Heart right ventricle (tissue), 16 donors: ENCODE results near the gene IER5L. TPM values are rescaled to one million over a fixed set of nuclear protein-coding genes. Genes with fewer than 3 reads are reported as not detected.
A peak's percentile ranks its signal among the peaks of the same experiment; 100 is the strongest.
"Not testable (repeated sequence)": the region's sequence is repeated elsewhere in the genome, so short reads cannot be mapped to it uniquely, and the experiment has no call there.

ENCODE experiments used
- ATAC-seq, 8 donors: fragments of 200-7000 bp; cut with Tn5 transposase; one replicate each; pipeline ENCODE4 v1.9.1; 2020; ENCODE audit warnings: mild to moderate bottlenecking in 8 of 8, moderate library complexity in 8 of 8, moderate number of reproducible peaks in 1 of 8
- DNase-seq, 2 donors: peaks; one replicate each; pipeline ENCODE4 v3.0.0-alpha.2; 2020
- H3K27ac ChIP-seq, 10 donors: fragments of 200-600 bp; sonication (generic) in 2 of 10; one replicate each; pipeline versions ENCODE4 v1.5.0 to v1.8.0; 2020 to 2022; ENCODE audit warnings: mild to moderate bottlenecking in 3 of 10
- H3K27me3 ChIP-seq, 7 donors: fragments of 200-600 bp; one replicate each; pipeline ENCODE4 v1.8.0; 2021 to 2022; ENCODE audit warnings: mild to moderate bottlenecking in 2 of 7
- H3K36me3 ChIP-seq, 9 donors: fragments of 200-600 bp; sonication (generic) in 1 of 9; one replicate each; pipeline versions ENCODE4 v1.5.0 to v1.8.0; 2020 to 2022; ENCODE audit warnings: mild to moderate bottlenecking in 2 of 9
- H3K4me1 ChIP-seq, 9 donors: fragments of 200-600 bp; sonication (generic) in 1 of 9; one replicate each; pipeline versions ENCODE4 v1.5.0 to v1.8.0; 2020 to 2022; ENCODE audit warnings: mild to moderate bottlenecking in 4 of 9
- H3K4me3 ChIP-seq, 10 donors: fragments of 200-600 bp; sonication (generic) in 2 of 10; one replicate each; pipeline versions ENCODE4 v1.5.0 to v1.8.0; 2020 to 2022; ENCODE audit warnings: mild to moderate bottlenecking in 7 of 10, moderate library complexity in 2 of 10
- H3K9me3 ChIP-seq, 11 donors: fragments of 200-600 bp in 10 of 11; sonication (generic) in 2 of 11; one replicate each; pipeline versions ENCODE4 v1.5.0 to v1.8.0; 2013 to 2022; ENCODE audit warnings: mild to moderate bottlenecking in 2 of 11, control low read depth in 1 of 11, moderate library complexity in 1 of 11
- CTCF ChIP-seq, 9 donors: fragments of 200-600 bp; sonication (generic) in 2 of 9; IDR thresholded peaks; one replicate each; pipeline versions ENCODE4 v1.5.0 to v1.8.0; 2021 to 2022; ENCODE audit warnings: antibody characterized with exemption in 9 of 9, mild to moderate bottlenecking in 5 of 9, moderate library complexity in 1 of 9
- WGBS, 2 donors: extraction: QIAGEN DNeasy Blood & Tissue Kit; methylation state at CpG; one replicate each; pipeline ENCODE4 v1.1.7; 2013; ENCODE audit warnings: inconsistent platforms in 1 of 2; 5-methylcytosine and 5-hydroxymethylcytosine counted together
- intact Hi-C, 10 donors: fragments of 100-400 bp; cut with DNase I; formaldehyde crosslinking; loops; one replicate each; pipeline versions ENCODE4 v1.11.1 to v1.14.2; 2022
- polyA plus RNA-seq, 2 donors: library from polyadenylated mRNA; stranded (reverse); fragments of 200-250 nt; gene quantifications; one replicate each; pipeline ENCODE4 v1.2.3, GENCODE V29; 2013
- total RNA-seq, 10 donors: library from RNA; stranded (reverse); fragmentation: NEBNext Ultra II Directional in 3 of 10; extraction: Animal tissue kit (Norgen Biotek cat#: 25700) in 3 of 10; gene quantifications; one replicate each; pipeline versions ENCODE4 v1.2.1 to v1.2.4, GENCODE V29; 2021 to 2023
- donor health status: Arrhythmogenic right ventricular cardiomyopathy.
- donor health status: ischemic (EF 13 %, LVEDD 7.1; RV severe dilation, severe dysfunction).
- donor health status: healthy with polysubstance abuse.
- donor health status: DM: no; HTN: yes; CAD: no.
- donor health status: DM: no; HTN: no; CAD: no.
- donor health status: ischemic (EF 25% LVEDD 6.9; RV normal size, moderate dysfunction).
- donor health status: ischemic (EF 25% LVEDD 5.7; RV mildly dilated, moderate dysfunction).
- donor health status: healthy.
- donor health status: DM: yes; HTN: yes; CAD: no.
- donor health status: Ischemic cardiomyopathy.
- donor health status: ischemic (EF 35%, LVEDD 5.7; RV mildly dilated, moderate dysfunction).
- donor health status: nonischemic (EF 11% LVEDD 7.7; RV severe dilation, severe dysfunction).
- donor health status: DM: yes; HTN: yes; CAD: no.
- donor health status: PGD.
- donor health status: ischemic (EF 29% LVEDD 5.4; RV normal size, mild dysfunction).
- donor health status: nonischemic (EF 23%, LVEDD 6.1; RV moderate dilation, normal function).

Gene IER5L
- total and polyA plus RNA-seq, 12 donors = 1.2 to 26.3 (median 5.6) TPM

GRCh38 chr9:129131300-129132145 is 46.5 kb downstream of the IER5L start:
- DNase-seq (peak; percentile 81 to 82), ATAC-seq (peak; percentile 80 to 90 (median 86))
- TF ChIP-seq CTCF (IDR thresholded peaks at IDR 0.05) = peak; percentile 95 to 99 (median 98)
- Histone ChIP-seq H3K27ac (peak overlapping the region in 2 of 10 donors; percentile 2 to 28), H3K36me3 (peaks cover 0 to 93% (median 14%) of the 10 kb centered on the region in 9 donors), H3K4me3 (no peak overlapping the region), H3K4me1 (peaks cover 0 to 20% (median 6%) of the 10 kb centered on the region in 9 donors), H3K27me3 (no peaks in the 10 kb centered on the region), H3K9me3 (no peaks in the 10 kb centered on the region)
- intact Hi-C loops = loop anchor here in 9 of 10 donors (2.0 to 10.0 kb wide), 11 partner anchors 123 to 671 kb away; partner anchors contain the start of gene TOR1B (in 1 of the 9)
- whole genome bisulfite sequencing, 2 donors = 49 to 53% methylated on average over 13 of the region's 13 CpGs

GRCh38 chr9:129130791-129131190 is 47.3 kb downstream of the IER5L start:
- no peaks in the 10 kb centered on the region for H3K9me3 ChIP-seq
- H3K4me1 ChIP-seq = peaks cover 0 to 21% (median 6%) of the 10 kb centered on the region in 9 donors
- 64 to 84% methylated on average over 3 of the region's 3 CpGs for WGBS, 2 donors
- no peaks in the 10 kb centered on the region for H3K27me3 ChIP-seq
- no peak overlapping the region for H3K4me3 ChIP-seq
- ATAC-seq = no peak
- no peak for TF ChIP-seq CTCF (IDR thresholded peaks at IDR 0.05)
- H3K36me3 ChIP-seq = peaks cover 0 to 90% (median 14%) of the 10 kb centered on the region in 9 donors
- intact Hi-C loops = loop anchor here in 9 of 10 donors (2.0 to 10.0 kb wide), 10 partner anchors 124 to 672 kb away; partner anchors contain the start of gene TOR1B (in 1 of the 9)
- H3K27ac ChIP-seq = no peak overlapping the region
- DNase-seq = no peak

- ATAC-seq, H3K27ac ChIP-seq, H3K27me3 ChIP-seq, H3K9me3 ChIP-seq, H3K4me3 ChIP-seq, DNase-seq: not testable (repeated sequence)
- intact Hi-C loops = loop anchor here in 9 of 10 donors (2.0 to 10.0 kb wide), 10 partner anchors 125 to 672 kb away; partner anchors contain the start of gene TOR1B (in 1 of the 9)
- 93% methylated on average over 7 of the region's 7 CpGs for WGBS, 2 donors
- H3K36me3 ChIP-seq = peaks cover 0 to 90% (median 9%) of the 10 kb centered on the region in 9 donors
- H3K4me1 ChIP-seq = peaks cover 0 to 21% (median 6%) of the 10 kb centered on the region in 9 donors
Observed at GRCh38 chr9:129130271-129130670, 47.8 kb downstream of the IER5L start.

GRCh38 chr9:129128689-129129088 is 49.4 kb downstream of the IER5L start:
- Histone ChIP-seq H3K36me3 (peaks cover 0 to 90% (median 10%) of the 10 kb centered on the region in 9 donors), H3K4me3 (no peak overlapping the region), H3K9me3 (no peaks in the 10 kb centered on the region), H3K4me1 (peaks cover 0 to 21% (median 6%) of the 10 kb centered on the region in 9 donors), H3K27me3 (no peaks in the 10 kb centered on the region), H3K27ac (no peak overlapping the region)
- intact Hi-C loops = no loop called here
- ATAC-seq (no peak), DNase-seq (no peak)
- no peak for TF ChIP-seq CTCF (IDR thresholded peaks at IDR 0.05)
- WGBS, 2 donors = 95% methylated on average over 5 of the region's 5 CpGs
